Pulmonary artery endothelial cell (primary cell): Measurements from ENCODE around the gene TXN. TPM values are rescaled to one million over a fixed set of nuclear protein-coding genes. Genes with fewer than 3 reads are reported as not detected.
"Not testable (repeated sequence)": the region's sequence is repeated elsewhere in the genome, so short reads cannot be mapped to it uniquely, and the experiment has no call there.

Source experiments
- DNase-seq: peaks from one replicate; pipeline ENCODE4 v3.0.0-alpha.2; 2011; ENCODE audit warnings: low read depth, low spot score
- total RNA-seq: library from RNA; depleted of rRNA; stranded (reverse); fragments of >200 nt; gene quantifications from 2 replicates; pipeline ENCODE4 v1.2.3, GENCODE V29; 2014

TXN gene
- total RNA-seq, 1 donor from 2014 or later: 296 TPM

DNA sequence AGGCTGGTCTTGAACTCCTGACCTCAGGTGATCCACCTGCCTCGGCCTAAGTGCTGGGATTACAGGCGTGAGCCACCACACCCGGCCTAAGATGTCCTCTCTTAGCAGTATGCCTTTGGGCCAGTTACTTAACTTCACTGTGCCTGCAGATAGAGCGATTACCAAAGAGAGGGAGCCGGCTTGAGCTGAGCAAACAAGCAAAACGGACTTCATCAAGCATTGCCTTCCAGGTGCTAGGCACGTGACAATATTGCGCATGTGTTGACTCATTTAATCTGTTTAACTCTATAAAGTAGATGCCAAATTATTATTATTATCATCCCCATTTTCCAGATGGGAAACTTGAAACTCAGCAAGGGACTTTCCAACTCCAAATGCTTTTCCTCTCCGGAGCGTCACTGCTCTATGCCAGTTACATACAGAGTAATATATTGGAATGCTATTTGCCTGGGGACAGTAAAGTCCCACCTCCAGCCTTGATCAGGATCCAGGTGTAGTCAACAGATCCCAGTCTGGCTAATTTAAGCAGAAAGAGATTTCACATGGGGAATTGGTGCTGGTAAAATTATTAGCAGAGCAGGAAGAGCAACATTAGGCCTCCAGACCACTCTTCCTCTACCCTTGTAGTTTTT is 42.8 kb downstream of the TXN start:
- DNase-seq: no peak

DNA sequence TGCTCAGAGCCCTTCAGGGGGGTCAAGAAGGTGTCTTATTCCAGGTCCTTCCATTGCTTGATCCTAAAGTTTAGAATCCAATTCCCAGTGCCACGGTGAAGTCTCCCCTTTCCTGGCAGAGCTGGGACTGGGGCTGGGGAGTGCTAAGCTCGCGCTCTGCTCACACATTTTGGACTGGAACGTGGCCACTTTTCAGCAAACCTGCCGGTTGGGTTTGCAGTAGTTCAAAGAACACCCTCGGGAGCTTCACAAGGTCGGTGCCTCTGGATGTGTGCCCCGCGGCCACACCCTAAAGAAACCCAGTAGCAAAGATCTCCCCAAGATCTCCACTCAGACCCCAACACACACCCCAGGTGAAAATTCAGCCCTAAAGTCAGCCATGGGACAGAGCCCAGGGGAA is 48.3 kb downstream of the TXN start, which contains the start of gene C9orf152:
TSS of gene C9orf152 (minus strand) at position 129 of the 400 bp plus-strand sequence. CDS start 580 bp downstream, outside the sequence.
- DNase-seq: no peak

DNA sequence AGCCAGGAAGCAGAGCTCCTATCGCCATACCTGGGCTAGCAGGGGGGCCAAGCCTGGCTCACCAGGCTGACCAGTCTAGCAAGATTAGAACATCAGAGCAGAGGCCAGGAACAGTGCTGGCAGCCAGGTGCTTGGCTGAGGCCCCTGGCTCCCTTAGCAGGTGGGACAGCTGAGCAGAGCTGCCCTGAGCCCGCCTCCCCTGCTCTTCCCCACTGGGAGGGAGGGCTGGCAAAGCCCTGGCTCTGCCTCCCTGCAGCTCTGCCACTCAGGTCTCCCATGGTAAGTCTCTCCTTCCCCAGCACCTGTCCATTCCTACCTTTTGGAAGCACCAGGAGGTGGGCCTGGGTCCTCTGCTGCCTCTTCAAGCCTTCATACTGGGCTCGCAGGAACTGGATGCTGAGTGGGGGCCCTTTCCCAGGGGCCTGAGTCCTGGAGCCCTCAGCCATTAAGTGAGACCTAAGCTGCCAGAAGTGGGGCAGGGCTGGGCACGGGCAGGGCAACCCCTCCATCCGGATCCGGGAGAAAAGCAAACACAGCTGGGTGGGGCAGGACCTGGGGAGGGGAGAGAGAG is 49.2 kb downstream of the TXN start:
- no peak for DNase-seq

DNA sequence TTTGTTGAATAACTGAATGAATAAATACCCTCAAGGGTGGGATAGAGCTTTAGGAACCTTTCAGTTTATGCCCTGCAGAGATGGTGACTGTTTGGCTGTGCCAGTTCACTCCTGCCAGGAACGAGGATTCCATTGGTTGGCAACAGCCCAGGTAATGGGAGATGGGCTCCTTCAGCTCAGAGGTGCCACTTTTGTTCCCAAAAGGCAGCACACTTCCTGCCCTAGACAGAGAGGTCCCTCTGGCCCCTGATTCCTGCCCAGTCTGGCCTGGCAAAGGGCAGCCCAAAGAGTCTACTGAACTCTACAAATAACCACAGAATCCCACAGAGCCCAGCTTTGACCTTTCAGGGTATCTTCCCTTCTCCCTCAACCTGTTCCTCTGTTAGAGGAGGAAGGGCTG is 49.9 kb downstream of the TXN start:
- no peak for DNase-seq

DNA sequence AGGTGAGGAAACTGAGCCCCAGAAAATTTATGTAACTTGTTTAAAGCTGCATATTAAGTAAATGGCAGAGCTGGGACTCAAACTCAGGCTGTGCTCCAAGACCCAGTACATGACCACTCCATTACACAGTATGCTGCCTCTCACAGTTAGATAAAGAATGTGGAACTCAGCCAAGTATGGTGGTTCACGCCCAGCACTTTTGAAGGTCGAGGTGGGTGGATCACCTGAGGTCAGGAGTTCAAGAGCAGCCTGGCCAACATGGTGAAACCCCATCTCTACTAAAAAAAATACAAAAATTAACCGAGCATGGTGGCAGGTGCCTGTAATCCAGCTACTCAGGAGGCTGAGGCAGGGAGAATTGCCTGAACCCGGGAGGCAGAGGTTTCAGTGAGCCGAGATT is 50.7 kb downstream of the TXN start:
- DNase-seq: not testable (repeated sequence)

DNA sequence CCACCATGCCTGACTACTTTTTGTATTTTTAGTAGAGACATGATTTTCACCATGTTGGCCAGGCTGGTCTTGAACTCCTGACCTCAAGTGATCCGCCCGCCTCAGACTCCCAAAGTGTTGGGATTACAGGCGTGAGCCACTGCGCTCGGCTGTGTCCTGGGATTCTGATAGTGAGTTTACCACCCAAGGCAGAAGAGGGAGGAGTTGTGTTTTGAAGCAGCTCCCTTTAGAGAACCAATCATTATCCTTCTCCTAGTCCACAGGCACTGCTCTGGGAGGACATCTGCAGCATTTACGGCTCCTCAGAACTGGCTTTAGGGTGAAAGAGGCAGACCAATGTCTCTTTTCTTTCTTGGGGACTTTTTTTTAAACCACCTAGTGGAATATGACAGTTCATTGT is 54.1 kb downstream of the TXN start:
- DNase-seq: no peak

DNA sequence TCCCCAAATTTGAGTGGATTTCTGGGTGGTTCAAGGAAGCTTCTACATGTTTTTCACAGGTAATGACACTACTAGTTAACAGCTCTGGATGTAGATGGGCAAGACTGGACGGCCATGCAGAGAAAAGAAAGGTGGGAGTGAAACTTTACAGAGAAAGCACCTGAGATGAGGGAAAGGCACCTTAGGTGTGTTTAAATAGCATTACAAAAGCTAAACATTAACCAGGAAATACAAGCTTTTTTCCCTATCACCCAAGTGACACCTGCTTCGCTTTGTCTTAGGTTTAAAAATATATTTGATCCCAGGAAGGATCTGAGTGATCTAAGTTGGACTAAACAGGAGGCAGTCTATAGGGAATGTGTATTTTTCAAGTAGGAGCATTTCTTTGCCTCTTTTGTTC is 56.7 kb downstream of the TXN start:
- no peak for DNase-seq

DNA sequence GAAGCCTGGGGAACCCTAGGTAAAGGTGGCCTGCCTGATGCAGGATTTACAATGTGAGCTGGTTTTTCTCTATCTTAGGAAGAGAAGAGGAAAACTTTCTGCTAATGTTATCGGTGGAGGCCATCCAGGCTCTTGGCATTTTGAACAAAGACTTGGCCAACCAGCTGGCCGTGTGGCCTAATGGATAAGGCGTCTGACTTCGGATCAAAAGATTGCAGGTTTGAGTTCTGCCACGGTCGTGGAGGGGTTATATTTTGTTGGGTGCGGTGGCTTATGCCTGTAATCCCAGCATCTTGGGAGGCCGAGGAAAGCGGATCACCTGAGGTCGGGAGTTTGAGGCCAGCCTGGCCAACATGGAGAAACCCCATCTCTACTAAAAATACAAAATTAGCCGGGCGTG is 58.0 kb downstream of the TXN start:
- DNase-seq: no peak

DNA sequence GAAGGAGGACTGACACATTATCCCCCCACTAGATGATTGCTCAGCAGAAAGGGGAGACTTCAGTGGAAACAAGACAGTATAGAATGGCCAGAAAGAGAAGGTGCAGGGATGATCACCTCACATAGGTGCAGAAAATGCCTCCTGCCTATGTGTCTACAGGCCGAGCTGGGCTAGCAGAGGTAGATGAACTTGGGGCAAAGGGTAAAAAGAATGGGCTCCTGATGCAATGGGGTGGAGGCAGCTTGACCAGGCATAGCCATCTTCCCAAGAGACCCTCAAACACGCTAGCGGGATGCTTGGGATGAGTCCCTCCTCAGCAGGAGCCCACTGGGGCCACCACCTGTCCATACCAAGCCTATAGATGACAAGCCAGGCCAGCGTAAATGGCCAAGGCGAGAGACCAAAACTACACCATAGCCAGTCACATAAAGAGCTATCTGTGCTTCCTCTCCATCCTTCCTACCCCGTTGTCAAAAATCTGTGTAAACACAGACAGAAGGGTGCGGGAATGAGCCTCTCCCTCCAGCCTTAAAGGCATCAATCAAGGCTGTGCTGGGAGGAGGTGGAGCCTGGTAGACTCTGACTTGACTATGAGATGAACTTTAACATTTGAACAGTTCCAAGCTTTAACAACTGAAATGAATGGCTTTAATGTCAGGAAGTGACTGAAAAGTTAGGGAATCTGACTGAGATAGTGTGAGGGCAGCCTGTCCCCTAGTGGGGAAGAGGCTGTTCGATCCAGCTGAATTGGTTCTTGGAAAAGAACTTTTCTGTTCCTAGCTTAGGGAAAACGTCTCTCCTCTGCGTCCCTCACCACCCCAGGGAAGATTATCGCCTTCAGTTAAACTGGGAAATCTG is 58.7 kb downstream of the TXN start:
- no peak for DNase-seq

DNA sequence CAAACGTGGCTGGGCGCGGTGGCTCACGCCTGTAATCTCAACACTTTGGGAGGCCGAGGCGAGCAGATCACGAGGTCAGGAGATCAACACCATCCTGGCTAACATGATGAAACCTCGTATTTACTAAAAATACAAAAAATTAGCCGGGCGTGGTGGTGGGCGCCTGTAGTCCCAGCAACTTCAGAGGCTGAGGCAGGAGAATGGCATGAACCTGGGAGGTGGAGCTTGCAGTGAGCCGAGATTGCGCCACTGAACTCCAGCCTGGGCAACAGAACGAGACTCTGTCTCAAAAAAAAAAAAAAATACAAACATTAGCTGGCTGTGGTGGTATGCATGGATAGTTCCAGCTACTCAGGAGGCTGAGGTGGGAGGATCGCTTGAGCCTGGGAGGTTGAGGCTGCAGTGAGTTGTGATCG is 60.2 kb downstream of the TXN start:
- not testable (repeated sequence) for DNase-seq

Other genes starting within 250 kb of the TXN start
- gene C9orf152, start 48.3 kb downstream of the TXN start, total RNA-seq: not detected in 2 replicates
- not detected in 2 replicates for gene TXNDC8, start 81.4 kb upstream of the TXN start, total RNA-seq